K562 (cell line): ENCODE measurements around the gene MYL3. TPM values are rescaled to one million over a fixed set of nuclear protein-coding genes. Genes with fewer than 3 reads are reported as not detected.
A peak's percentile ranks its signal among the peaks of the same experiment; 100 is the strongest.

ENCODE experiments used
- ATAC-seq: fragments of 200-7000 bp; cut with Tn5 transposase; 3 replicates; pipeline ENCODE4 v1.9.1; 2020; ENCODE audit warnings: moderate library complexity
- BruUV-seq: library from RNA; stranded (reverse); fragments of 400-500 nt; replicated peaks from 2 replicates; lab custom pipeline; 2021; lab: Mats Ljungman, UMichigan
- CTCF ChIA-PET: fragments of 300-600 bp; formaldehyde crosslinking; extraction: SDS; loops from one replicate; lab custom pipeline; 2021; ENCODE audit warnings: low intra/inter-chr PET ratio; lab: Yijun Ruan, JAX
- POLR2A ChIA-PET: fragments of 300-600, 350-650 bp; sonication (Branson Sonifier 250); formaldehyde crosslinking; extraction: SDS; loops from one replicate; lab custom pipeline; 2021; ENCODE audit warnings: antibody characterized with exemption, inconsistent platforms; lab: Yijun Ruan, JAX
- DNase-seq, 4 experiments: peaks; one replicate each; pipeline versions ENCODE4 v3.0.0 to v3.0.0-alpha.2; 2011 to 2018; ENCODE audit warnings: low spot score in 3 of 4, mixed read lengths in 3 of 4; ENCODE audit errors: extremely low read depth in 1 of 4
- FAIRE-seq: peaks from 2 replicates; lab custom pipeline; 2011; peaks lifted over from hg19 to GRCh38; lab: Jason Lieb, UNC
- H2AFZ ChIP-seq: 2 replicates; pipeline ENCODE4 v1.6.0; 2011; ENCODE audit warnings: low read depth, low read length, control low read depth, inconsistent platforms
- H3K27ac ChIP-seq: fragments of 200-600 bp; 3 replicates; pipeline ENCODE4 v1.8.0; 2011; ENCODE audit warnings: low read depth, mild to moderate bottlenecking, control low read depth, inconsistent platforms, low read length, moderate library complexity, mixed read lengths; ENCODE audit errors: extremely low read depth
- H3K27me3 ChIP-seq, 2 experiments: fragments of 300-600 bp in 1 of 2; 2 replicates in 1 of 2; 3 replicates in 1 of 2; pipeline versions ENCODE4 v1.6.0 to v1.8.0; 2011; ENCODE audit warnings: inconsistent platforms in 2 of 2, low read length in 2 of 2, mild to moderate bottlenecking in 1 of 2, mixed read lengths in 1 of 2, moderate library complexity in 1 of 2; ENCODE audit not compliant: control insufficient read depth in 2 of 2, insufficient read depth in 2 of 2
- H3K36me3 ChIP-seq: fragments of 300-600 bp; 3 replicates; pipeline ENCODE4 v1.8.0; 2011; ENCODE audit warnings: mild to moderate bottlenecking, low read length, inconsistent platforms; ENCODE audit not compliant: control insufficient read depth, insufficient read depth
- H3K4me1 ChIP-seq, 2 experiments: fragments of 200-600 bp in 1 of 2; replicated peaks in 1 of 2; 2 replicates in 1 of 2; 3 replicates in 1 of 2; pipeline versions ENCODE4 v1.5.1 to v1.8.0; 2011; ENCODE audit warnings: inconsistent platforms in 2 of 2, low read length in 2 of 2, mild to moderate bottlenecking in 1 of 2, mixed read lengths in 1 of 2, moderate library complexity in 1 of 2; ENCODE audit not compliant: control insufficient read depth in 2 of 2, insufficient read depth in 2 of 2
- H3K4me2 ChIP-seq: 2 replicates; pipeline ENCODE4 v1.6.1; 2011; ENCODE audit warnings: low read length, control low read depth, inconsistent platforms, mixed read lengths; ENCODE audit not compliant: insufficient read depth
- H3K4me3 ChIP-seq: fragments of 200-600 bp; sonication (generic), shearing (Covaris generic); 2 replicates; pipeline ENCODE4 v1.5.1; 2016; ENCODE audit warnings: control low read depth, inconsistent platforms
- H3K79me2 ChIP-seq: fragments of 200-600 bp; 3 replicates; pipeline ENCODE4 v1.8.0; 2011; ENCODE audit warnings: low read length, inconsistent platforms; ENCODE audit not compliant: control insufficient read depth, insufficient read depth
- H3K9ac ChIP-seq, 2 experiments: 2 replicates each; pipeline versions ENCODE4 v1.6.0 to v1.6.1; 2011; ENCODE audit warnings: low read depth in 2 of 2, low read length in 2 of 2, control low read depth in 1 of 2, inconsistent platforms in 1 of 2, mild to moderate bottlenecking in 1 of 2, mixed read lengths in 1 of 2; ENCODE audit not compliant: insufficient read depth in 1 of 2
- H3K9me1 ChIP-seq: one replicate; pipeline ENCODE4 v1.6.0; 2011; ENCODE audit warnings: inconsistent platforms, mild to moderate bottlenecking, low read length, moderate library complexity; ENCODE audit not compliant: control insufficient read depth, insufficient read depth
- H3K9me3 ChIP-seq: replicated peaks from 2 replicates; pipeline ENCODE4 v1.5.1; 2011; ENCODE audit warnings: low read depth, low read length, inconsistent platforms; ENCODE audit not compliant: control insufficient read depth, insufficient read depth
- H4K20me1 ChIP-seq: replicated peaks from 2 replicates; pipeline ENCODE4 v1.6.1; 2011; ENCODE audit warnings: low read length, inconsistent platforms, mixed read lengths; ENCODE audit not compliant: control insufficient read depth, insufficient read depth
- ATF7 ChIP-seq: fragments of 450-650 bp; IDR thresholded peaks from 2 replicates; pipeline ENCODE4 v1.7.1; 2014; ENCODE audit warnings: mild to moderate bottlenecking, moderate library complexity
- CCAR2 ChIP-seq: fragments of 200-400 bp; formaldehyde crosslinking; IDR thresholded peaks from 2 replicates; pipeline ENCODE4 v1.6.1; 2017; ENCODE audit warnings: mild to moderate bottlenecking, low read depth, low read length
- E2F3 ChIP-seq: fragments of 250-450 bp; sonication (Bioruptor Pico); IDR thresholded peaks from 2 replicates; pipeline ENCODE4 v1.4.0; 2020; ENCODE audit warnings: mild to moderate bottlenecking
- GABPB2 ChIP-seq: fragments of 250-450 bp; sonication (Bioruptor Pico); conservative IDR thresholded peaks from 2 replicates; pipeline ENCODE4 v1.5.1; 2021; ENCODE audit warnings: mild to moderate bottlenecking
- GTF2E2 ChIP-seq: fragments of 200-800 bp; sonication (Bioruptor generic); IDR thresholded peaks from 2 replicates; pipeline ENCODE4 v1.6.1; 2016; ENCODE audit warnings: missing genetic modification characterization, missing compliant biosample characterization
- JUNB ChIP-seq: fragments of 450-650 bp; formaldehyde crosslinking; conservative IDR thresholded peaks from 2 replicates; pipeline ENCODE4 v1.4.0; 2020; ENCODE audit warnings: mild to moderate bottlenecking
- KLF13 ChIP-seq: fragments of 450-650 bp; IDR thresholded peaks from 2 replicates; pipeline ENCODE4 v1.6.1; 2016; ENCODE audit warnings: missing genetic modification characterization, low read depth, mild to moderate bottlenecking, missing compliant biosample characterization, moderate library complexity, borderline replicate concordance
- ZNF280B ChIP-seq: fragments of 250-450 bp; sonication (Bioruptor Pico); IDR thresholded peaks from 2 replicates; pipeline ENCODE4 v1.5.1; 2021; ENCODE audit warnings: mild to moderate bottlenecking
- WGBS: fragments of 100-300 bp; shearing (Covaris generic); methylation state at CpG from one replicate; pipeline ENCODE4 v1.1.6; 2016; ENCODE audit warnings: low coverage, mixed read lengths; ENCODE audit not compliant: insufficient coverage; ENCODE audit errors: missing lambda C conversion rate; 5-methylcytosine and 5-hydroxymethylcytosine counted together
- in situ Hi-C: fragments of 300-500 bp; cut with MboI; formaldehyde crosslinking; loops from 4 replicates; pipeline ENCODE4 v1.15.0; 2018; ENCODE audit warnings: inconsistent platforms, mixed read lengths
- intact Hi-C: fragments of 100-400 bp; cut with micrococcal nuclease; formaldehyde crosslinking; loops from 2 replicates; pipeline ENCODE4 v1.14.2; 2022
- polyA plus RNA-seq, 8 experiments: library from polyadenylated mRNA; depleted of rRNA in 4 of 8; stranded (reverse) in 5 of 8; unstranded in 3 of 8; fragments of >200 nt; fragmentation: Nextera tagmentation in 2 of 8; fragmentation: Illumina TruSeq in 1 of 8; extraction: Ambion mirVana in 2 of 8; extraction: Trizol in 1 of 8; gene quantifications; 2 replicates each; pipeline versions ENCODE4 v1.2.1 to v1.2.3, GENCODE V29; 2011 to 2014; ENCODE audit warnings: inconsistent platforms in 1 of 8, missing spikeins in 1 of 8
- total RNA-seq, 7 experiments: library from RNA; depleted of rRNA in 6 of 7; stranded (reverse); fragments of >200 nt in 6 of 7; fragmentation: Illumina TruSeq in 2 of 7; extraction: Trizol in 2 of 7; gene quantifications; 2 replicates each; pipeline versions ENCODE4 v1.2.1 to v1.2.3, GENCODE V29; 2011 to 2021; ENCODE audit warnings: low replicate concordance in 1 of 7
- TF ChIP-seq, protein P1 (sequence below): fragments of 250-450 bp; sonication (Bioruptor Pico); IDR thresholded peaks from 2 replicates; pipeline ENCODE4 v1.5.0; 2020; ENCODE audit warnings: mild to moderate bottlenecking, borderline replicate concordance
- TF ChIP-seq, protein P2 (sequence below): fragments of 250-450 bp; sonication (Bioruptor Pico); IDR thresholded peaks from 2 replicates; pipeline ENCODE4 v1.8.0; 2021; ENCODE audit warnings: moderate library complexity, mild to moderate bottlenecking, inconsistent platforms

MYL3 gene
- total and polyA plus RNA-seq, 9 of the 15 experiments (the other 6 are each of a cell fraction or from before 2014, with no cell fraction given), result 0.14 to 0.45 TPM; not detected in 7

DNA sequence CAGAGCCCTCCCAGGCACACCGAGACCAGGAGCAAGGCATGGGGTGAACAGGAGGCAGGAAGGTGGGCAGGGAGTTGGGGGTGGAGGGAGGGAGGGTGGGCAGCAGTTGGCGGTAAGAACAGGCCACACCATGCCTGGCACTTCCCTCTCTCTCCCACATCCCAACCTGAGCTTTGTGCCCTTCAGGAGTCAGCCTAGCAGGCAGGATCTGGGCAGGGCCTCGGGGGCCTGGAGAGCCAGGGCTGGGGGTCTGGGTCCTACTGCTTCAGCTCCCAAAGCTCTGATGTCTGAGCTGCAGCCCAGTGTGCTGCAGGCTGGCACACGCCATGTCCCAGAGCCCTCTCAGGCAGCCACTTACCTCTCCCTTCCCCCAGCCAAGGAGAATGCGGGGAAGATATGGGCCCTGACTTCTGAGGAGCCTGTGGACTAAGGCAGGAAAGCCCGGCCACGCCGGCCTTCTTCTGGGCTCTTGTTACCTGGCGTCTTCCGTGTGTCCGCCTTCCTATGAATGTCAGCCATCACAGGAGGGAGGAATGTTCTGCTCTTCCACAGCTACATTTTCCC lies 2.9 kb upstream of the MYL3 start (continued):
- TF ChIP-seq E2F3 (CRISPR knock-in tag), result no peak

DNA sequence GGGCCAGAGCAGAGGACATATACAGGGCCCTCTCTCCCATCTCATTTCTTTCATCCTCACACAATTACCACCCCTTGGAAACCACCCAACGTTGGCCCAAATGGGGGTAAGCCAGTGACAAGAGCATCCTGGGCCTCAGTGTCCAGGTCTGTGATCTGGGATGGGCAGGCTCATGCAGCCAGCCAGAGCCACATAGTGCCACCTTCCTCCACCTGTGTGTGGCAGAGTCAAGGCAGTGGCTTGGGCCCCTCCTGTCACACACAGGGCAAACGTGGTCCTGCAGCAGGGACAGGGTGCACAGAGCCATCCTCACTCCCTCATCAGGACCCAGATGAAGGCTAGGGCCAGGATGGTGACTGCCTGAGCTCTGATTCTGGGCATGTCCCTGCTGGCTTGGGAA lies 2.3 kb upstream of the MYL3 start:
- Histone ChIP-seq H3K36me3 (no peaks in the 10 kb centered on the region), H3K4me1 (peaks cover 0 to 18% of the 10 kb centered on the region in 2 experiments; a peak in 2 of 5 replicates), H3K4me2 (no peak overlapping the region), H3K79me2 (no peaks in the 10 kb centered on the region), H3K9me1 (no peaks in the 10 kb centered on the region), H4K20me1 (peaks cover 25% of the 10 kb centered on the region), H3K9me3 (no peaks in the 10 kb centered on the region), H3K27ac (no peak overlapping the region), H2AFZ (no peak overlapping the region), H3K27me3 (peaks cover 5 to 37% of the 10 kb centered on the region in 2 experiments; a peak in 4 of 5 replicates), H3K4me3 (no peak overlapping the region), H3K9ac (peak overlapping the region in 1 of 2 experiments; percentile 14; a peak in 1 of 4 replicates)
- FAIRE-seq, result no peak
- in situ Hi-C loops, result no loop called here
- DNase-seq, result no peak
- no peak for ATAC-seq
- BruUV-seq, result no TSS peak
- CTCF ChIA-PET, result interaction anchor here (1.0 to 2.5 kb wide), 2 partner anchors 44 to 459 kb away, joined by 3 to 16 read pairs; no protein-coding TSS in a partner anchor
- WGBS, result 0% methylated on average over 2 of the region's 2 CpGs
- intact Hi-C loops, result loop anchor here (10.0 kb wide), 1 partner anchor 509 kb away; no protein-coding TSS in a partner anchor
- POLR2A ChIA-PET, result interaction anchor here (0.6 kb wide), 1 partner anchor 314 kb away, joined by 3 read pairs; no protein-coding TSS in a partner anchor
- TF ChIP-seq, protein P1, sequence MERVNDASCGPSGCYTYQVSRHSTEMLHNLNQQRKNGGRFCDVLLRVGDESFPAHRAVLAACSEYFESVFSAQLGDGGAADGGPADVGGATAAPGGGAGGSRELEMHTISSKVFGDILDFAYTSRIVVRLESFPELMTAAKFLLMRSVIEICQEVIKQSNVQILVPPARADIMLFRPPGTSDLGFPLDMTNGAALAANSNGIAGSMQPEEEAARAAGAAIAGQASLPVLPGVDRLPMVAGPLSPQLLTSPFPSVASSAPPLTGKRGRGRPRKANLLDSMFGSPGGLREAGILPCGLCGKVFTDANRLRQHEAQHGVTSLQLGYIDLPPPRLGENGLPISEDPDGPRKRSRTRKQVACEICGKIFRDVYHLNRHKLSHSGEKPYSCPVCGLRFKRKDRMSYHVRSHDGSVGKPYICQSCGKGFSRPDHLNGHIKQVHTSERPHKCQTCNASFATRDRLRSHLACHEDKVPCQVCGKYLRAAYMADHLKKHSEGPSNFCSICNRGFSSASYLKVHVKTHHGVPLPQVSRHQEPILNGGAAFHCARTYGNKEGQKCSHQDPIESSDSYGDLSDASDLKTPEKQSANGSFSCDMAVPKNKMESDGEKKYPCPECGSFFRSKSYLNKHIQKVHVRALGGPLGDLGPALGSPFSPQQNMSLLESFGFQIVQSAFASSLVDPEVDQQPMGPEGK (CRISPR knock-in tag), result no peak
- TF ChIP-seq ZNF280B (no peak), KLF13 (tag) (no peak), GTF2E2 (tag) (no peak), GABPB2 (CRISPR knock-in tag) (no peak), JUNB (CRISPR knock-in tag) (no peak), CCAR2 (no peak), ATF7 (no peak)
- TF ChIP-seq, protein P2, sequence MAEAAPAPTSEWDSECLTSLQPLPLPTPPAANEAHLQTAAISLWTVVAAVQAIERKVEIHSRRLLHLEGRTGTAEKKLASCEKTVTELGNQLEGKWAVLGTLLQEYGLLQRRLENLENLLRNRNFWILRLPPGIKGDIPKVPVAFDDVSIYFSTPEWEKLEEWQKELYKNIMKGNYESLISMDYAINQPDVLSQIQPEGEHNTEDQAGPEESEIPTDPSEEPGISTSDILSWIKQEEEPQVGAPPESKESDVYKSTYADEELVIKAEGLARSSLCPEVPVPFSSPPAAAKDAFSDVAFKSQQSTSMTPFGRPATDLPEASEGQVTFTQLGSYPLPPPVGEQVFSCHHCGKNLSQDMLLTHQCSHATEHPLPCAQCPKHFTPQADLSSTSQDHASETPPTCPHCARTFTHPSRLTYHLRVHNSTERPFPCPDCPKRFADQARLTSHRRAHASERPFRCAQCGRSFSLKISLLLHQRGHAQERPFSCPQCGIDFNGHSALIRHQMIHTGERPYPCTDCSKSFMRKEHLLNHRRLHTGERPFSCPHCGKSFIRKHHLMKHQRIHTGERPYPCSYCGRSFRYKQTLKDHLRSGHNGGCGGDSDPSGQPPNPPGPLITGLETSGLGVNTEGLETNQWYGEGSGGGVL (CRISPR knock-in tag), result no peak
